Activated CD8-positive, alpha-beta memory T cell treated with anti-CD3 and anti-CD28 coated beads, Interleukin-2, amount 10 ng/mL, durations not matched to agents 7 days and 5 days (primary cell): ENCODE results near the gene MC4R. TPM values are rescaled to one million over a fixed set of nuclear protein-coding genes. Genes with fewer than 3 reads are reported as not detected.
"Not testable (repeated sequence)": the region's sequence is repeated elsewhere in the genome, so short reads cannot be mapped to it uniquely, and the experiment has no call there.

Experiments
- ATAC-seq: fragments of 150-1000 bp; cut with Tn5 transposase; one replicate; pipeline ENCODE4 v1.10.0; 2021; ENCODE audit warnings: moderate library complexity
- CTCF ChIA-PET: fragments of 350-600 bp; sonication (Branson Sonifier 250); formaldehyde crosslinking; loops from one replicate; lab custom pipeline; 2021; ENCODE audit warnings: antibody characterized with exemption; lab: Charles Lee
- DNase-seq: peaks from one replicate; pipeline ENCODE4 v3.0.0-alpha.2; 2020
- H3K27ac Mint-ChIP-seq: one replicate; pipeline ENCODE4 v1.8.0; 2021; ENCODE audit warnings: mild to moderate bottlenecking, mixed read lengths
- H3K27me3 Mint-ChIP-seq: one replicate; pipeline ENCODE4 v1.8.0; 2021; ENCODE audit warnings: mixed read lengths
- H3K36me3 Mint-ChIP-seq: one replicate; pipeline ENCODE4 v1.8.0; 2021; ENCODE audit warnings: mild to moderate bottlenecking, mixed read lengths
- H3K4me1 Mint-ChIP-seq: one replicate; pipeline ENCODE4 v1.8.0; 2021; ENCODE audit warnings: mixed read lengths
- H3K4me3 Mint-ChIP-seq: one replicate; pipeline ENCODE4 v1.8.0; 2021; ENCODE audit warnings: mild to moderate bottlenecking, moderate library complexity, mixed read lengths
- H3K9me3 Mint-ChIP-seq: one replicate; pipeline ENCODE4 v1.8.0; 2022; ENCODE audit warnings: low read depth, mixed read lengths
- total RNA-seq, 2 experiments: library from RNA; stranded (reverse); gene quantifications; one replicate each; pipeline ENCODE4 v1.2.3, GENCODE V29; 2021

MC4R gene
- total RNA-seq = not detected

DNA sequence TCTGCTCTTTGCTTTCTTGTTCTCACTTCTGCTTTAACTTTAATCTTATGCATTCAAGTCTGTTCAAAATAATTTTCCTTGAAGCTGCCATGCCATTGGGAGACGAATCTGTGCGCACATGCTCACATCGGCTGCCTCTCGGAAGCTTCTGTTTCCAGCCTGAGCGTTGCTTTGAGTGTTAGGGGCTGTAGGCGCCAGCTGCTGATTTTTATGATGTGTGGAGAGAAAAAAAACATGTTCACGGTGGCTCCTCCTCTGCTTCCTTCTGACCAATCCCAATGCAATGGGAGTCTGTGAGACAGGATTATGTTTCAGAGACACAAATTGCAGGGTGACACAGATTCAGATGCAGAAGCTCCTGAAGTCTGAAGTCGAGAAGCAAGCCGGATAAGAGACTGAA is at the start of gene MC4R:
Gene MC4R (minus strand): TSS at position 180 of the 400 bp plus-strand sequence. CDS start 426 bp downstream, outside the sequence.
- no peaks in the 10 kb centered on the region for H3K4me1 Mint-ChIP-seq
- no peak for DNase-seq
- H3K27ac Mint-ChIP-seq = no peak within 1 kb of the TSS
- ATAC-seq = no peak
- H3K36me3 Mint-ChIP-seq = no peaks in the 10 kb centered on the region
- H3K4me3 Mint-ChIP-seq = no peak within 1 kb of the TSS
- H3K9me3 Mint-ChIP-seq = no peaks in the 10 kb centered on the region
- CTCF ChIA-PET = no interaction called here
- no peaks in the 10 kb centered on the region for H3K27me3 Mint-ChIP-seq

DNA sequence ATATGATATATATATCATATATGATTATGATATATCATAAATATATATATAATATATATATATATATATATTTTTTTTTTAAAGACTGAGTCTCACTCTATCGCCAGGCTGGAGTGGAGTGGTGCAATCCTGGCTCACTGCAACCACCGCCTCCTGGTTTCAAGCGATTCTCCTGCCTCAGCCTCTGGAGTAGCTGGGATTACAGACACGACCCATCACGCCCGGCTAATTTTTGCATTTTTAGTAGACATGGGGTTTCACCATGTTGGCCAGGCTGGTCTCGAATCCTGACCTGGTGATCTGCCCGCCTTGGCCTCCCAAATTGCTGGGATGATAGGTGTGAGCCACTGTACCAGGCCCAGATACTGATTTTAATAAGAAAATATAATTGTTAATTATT is 49.7 kb upstream of the MC4R start:
- H3K27me3 Mint-ChIP-seq, H3K4me3 Mint-ChIP-seq, H3K36me3 Mint-ChIP-seq, H3K4me1 Mint-ChIP-seq, DNase-seq, ATAC-seq, H3K27ac Mint-ChIP-seq, CTCF ChIA-PET, H3K9me3 Mint-ChIP-seq: not testable (repeated sequence)

DNA sequence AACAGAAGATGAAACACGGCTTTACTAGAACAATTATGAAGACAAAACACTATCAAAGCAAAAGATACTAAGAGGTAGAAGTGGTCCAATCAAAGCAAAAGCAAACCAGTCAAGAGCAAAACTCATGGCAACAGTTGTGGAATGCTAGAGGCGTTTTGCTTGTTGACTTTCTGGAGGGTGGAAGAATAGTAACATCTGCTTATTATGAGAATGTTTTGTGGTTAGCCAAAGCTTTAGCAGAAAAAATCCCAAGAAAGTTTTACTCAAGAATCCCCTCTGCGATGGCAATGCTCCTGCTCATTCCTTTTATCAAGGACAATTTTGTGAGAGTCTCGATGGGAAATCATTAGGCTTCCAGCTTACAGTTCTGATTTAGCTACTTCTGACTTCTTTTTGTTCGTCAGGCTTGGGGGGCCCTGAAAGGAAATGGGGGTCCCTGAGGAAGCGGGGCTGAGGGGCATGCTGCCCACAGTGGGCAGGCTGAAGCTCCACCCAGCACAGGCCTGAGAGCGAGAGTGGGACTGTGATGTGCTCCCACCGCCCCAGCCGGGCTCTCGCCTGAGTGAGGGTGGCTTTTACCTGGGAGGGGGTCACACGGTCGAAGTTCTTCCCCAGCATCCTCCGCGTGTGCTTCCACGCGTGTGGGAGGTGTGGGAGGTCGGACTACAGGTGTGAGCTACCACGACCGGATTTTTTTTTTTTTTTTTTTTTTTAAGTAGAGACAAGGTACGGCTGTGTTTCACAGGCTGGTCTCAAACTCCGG is 49.0 kb upstream of the MC4R start:
- no peaks in the 10 kb centered on the region for H3K36me3 Mint-ChIP-seq
- H3K4me1 Mint-ChIP-seq = no peaks in the 10 kb centered on the region
- CTCF ChIA-PET = no interaction called here
- H3K27ac Mint-ChIP-seq = no peak overlapping the region
- ATAC-seq (no peak), DNase-seq (no peak)
- peaks cover 6% of the 10 kb centered on the region for H3K9me3 Mint-ChIP-seq
- no peaks in the 10 kb centered on the region for H3K27me3 Mint-ChIP-seq
- H3K4me3 Mint-ChIP-seq = no peak overlapping the region

DNA sequence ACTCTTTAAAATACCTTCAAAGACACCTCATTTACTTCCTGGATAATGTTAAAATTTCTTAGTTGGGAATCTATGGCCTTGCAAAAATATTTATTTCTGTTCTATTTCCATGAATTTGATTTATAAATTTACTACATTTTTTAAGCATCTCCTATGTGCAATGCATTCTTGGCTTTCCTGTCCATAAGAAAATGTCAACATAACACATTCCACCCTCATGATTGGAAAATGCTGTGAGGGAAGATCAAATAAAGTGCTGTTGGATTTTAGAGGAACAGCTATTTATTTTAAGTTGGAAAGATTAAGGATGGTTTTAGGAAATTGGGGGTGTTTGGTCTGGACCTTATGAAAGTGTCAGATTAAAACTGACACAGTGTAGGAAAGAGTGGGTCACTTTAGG is 45.4 kb upstream of the MC4R start:
- H3K27ac Mint-ChIP-seq = no peak overlapping the region
- no peak for DNase-seq
- no peak overlapping the region for H3K4me3 Mint-ChIP-seq
- CTCF ChIA-PET = no interaction called here
- no peaks in the 10 kb centered on the region for H3K27me3 Mint-ChIP-seq
- no peaks in the 10 kb centered on the region for H3K36me3 Mint-ChIP-seq
- no peaks in the 10 kb centered on the region for H3K4me1 Mint-ChIP-seq
- ATAC-seq = no peak
- H3K9me3 Mint-ChIP-seq = peaks cover 6% of the 10 kb centered on the region

DNA sequence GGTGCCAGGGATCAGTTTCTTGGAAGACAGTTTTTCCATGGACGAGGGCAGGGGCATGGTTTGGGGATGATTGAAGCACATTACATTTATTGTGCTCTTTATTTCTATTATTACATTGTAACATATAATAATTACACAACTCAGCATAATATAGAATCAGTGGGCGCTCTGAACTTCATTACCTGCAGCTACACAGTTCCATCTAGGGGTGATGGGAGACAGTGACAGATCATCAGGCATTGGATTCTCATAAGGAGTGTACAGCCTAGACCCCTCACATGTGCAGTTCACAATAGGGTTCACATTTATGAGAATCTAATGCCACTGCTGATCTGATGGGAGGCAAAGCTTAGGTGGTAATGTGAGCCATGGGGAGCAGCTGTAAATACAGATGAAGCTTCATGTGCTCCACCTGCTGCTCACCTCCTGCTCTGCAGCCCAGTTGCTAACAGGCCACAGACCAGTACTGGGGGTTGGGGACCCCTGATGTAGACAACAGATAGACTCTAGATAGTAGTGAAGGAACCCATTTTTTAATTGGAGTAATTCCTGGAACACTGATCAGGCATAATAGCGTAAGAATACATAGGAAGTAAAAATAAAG is 41.5 kb upstream of the MC4R start:
- no peaks in the 10 kb centered on the region for H3K9me3 Mint-ChIP-seq
- H3K4me3 Mint-ChIP-seq = no peak overlapping the region
- CTCF ChIA-PET = interaction anchor here (1.2 kb wide), 1 partner anchor 426 kb away, joined by 4 read pairs; no protein-coding TSS in a partner anchor
- no peak overlapping the region for H3K27ac Mint-ChIP-seq
- H3K27me3 Mint-ChIP-seq = no peaks in the 10 kb centered on the region
- H3K36me3 Mint-ChIP-seq = no peaks in the 10 kb centered on the region
- ATAC-seq = no peak
- DNase-seq = no peak
- H3K4me1 Mint-ChIP-seq = no peaks in the 10 kb centered on the region

DNA sequence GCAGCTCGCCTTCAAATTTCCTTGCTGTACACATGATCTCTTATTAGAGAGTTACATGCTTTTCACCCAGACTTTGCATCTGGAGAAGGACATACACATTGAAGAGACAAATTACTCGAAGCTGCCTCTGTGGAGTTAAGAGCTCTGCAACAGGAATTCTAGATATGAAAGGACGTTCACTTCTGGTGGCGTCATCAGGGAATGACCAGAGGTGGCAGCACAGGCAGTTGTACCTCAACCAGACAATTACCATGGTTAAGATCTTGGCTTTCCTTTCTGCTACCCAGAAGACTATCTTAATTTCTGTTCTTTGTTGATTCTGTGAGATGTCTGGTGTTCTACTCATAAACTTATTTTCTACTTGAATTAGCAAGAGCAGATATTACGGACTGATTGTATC is 39.1 kb upstream of the MC4R start:
- peaks cover 3% of the 10 kb centered on the region for H3K9me3 Mint-ChIP-seq
- H3K36me3 Mint-ChIP-seq = no peaks in the 10 kb centered on the region
- no peak for ATAC-seq

DNA sequence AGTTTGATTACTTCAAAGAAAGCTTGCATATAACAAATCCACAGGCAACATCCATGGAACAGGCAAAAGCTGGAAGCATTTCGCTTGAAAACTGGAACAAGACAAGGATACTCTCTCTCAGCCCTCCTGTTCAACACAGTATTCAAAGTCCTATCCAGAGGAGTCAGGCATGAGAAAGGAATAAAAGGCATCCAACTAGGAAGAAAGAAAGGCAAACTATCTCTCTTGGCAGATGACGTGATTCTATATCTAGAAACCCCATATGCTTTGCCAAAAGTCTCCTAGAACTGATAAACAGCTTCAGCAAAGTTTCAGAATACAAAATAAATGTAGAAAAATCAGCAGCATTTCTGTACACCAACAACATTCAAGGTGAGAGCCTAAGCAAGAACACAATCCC is 34.1 kb upstream of the MC4R start:
- no peaks in the 10 kb centered on the region for H3K36me3 Mint-ChIP-seq

More for the DNA sequence above, 39.1 kb upstream of the MC4R start:
- no peak for DNase-seq
- Mint-ChIP-seq H3K27me3 (no peaks in the 10 kb centered on the region), H3K4me1 (no peaks in the 10 kb centered on the region), H3K4me3 (no peak overlapping the region), H3K27ac (no peak overlapping the region)
- CTCF ChIA-PET = no interaction called here

DNA sequence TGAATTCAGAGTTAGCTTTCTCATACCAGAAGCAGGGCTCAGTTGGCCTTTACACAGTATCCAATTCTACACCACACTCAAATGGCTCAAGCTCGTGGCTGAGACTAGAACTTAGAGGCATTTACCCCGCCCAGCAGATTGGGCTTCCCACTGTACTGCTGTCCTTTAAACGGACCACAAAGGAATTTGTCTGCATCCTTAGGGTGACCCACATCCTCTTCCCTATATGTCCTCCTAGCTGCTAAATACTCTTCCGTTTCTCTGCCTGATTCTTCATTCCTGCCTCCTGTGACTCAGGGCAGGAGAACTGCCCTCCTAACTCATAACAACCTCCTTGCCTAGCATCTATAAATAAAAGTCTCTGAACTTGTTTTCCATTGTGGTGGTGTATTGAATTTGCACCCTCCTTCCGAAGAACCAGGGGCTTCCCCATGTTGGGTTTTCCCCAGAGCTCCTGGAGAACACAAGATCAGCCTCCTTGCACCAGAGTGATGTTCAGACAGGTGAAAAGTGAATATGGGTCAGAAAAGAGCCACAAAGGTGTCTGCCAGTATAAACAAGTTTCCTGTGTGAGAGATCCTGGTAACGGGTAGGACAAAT is 32.0 kb upstream of the MC4R start:
- no peaks in the 10 kb centered on the region for H3K27me3 Mint-ChIP-seq
- no peak overlapping the region for H3K4me3 Mint-ChIP-seq
- ATAC-seq (no peak), DNase-seq (no peak)
- CTCF ChIA-PET = no interaction called here
- H3K27ac Mint-ChIP-seq = no peak overlapping the region
- H3K4me1 Mint-ChIP-seq = no peaks in the 10 kb centered on the region
- peaks cover 8% of the 10 kb centered on the region for H3K9me3 Mint-ChIP-seq
- no peaks in the 10 kb centered on the region for H3K36me3 Mint-ChIP-seq

More for the DNA sequence above, 34.1 kb upstream of the MC4R start:
- Mint-ChIP-seq H3K9me3 (peaks cover 3% of the 10 kb centered on the region), H3K27ac (no peak overlapping the region), H3K4me1 (no peaks in the 10 kb centered on the region), H3K27me3 (no peaks in the 10 kb centered on the region), H3K4me3 (no peak overlapping the region)
- DNase-seq = no peak
- no peak for ATAC-seq
- CTCF ChIA-PET = no interaction called here

DNA sequence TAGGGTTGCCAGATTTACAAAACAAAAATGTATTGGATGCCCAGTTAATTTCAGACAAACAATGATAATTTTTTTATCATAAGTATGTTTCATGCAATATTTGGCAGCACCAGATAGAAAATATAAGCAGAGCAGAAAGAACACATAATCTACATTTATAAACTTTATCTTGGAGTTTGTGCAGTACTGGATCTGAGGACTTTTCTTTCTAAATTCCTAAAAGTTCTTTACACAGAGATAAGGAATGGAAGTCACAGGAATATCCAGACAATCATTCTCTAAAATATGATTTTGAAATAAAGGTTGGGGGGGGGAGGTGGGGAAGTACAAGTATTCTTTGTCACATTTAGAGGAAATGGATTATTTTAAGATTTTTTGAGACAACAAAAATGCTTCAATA is 28.8 kb upstream of the MC4R start:
- peaks cover 6% of the 10 kb centered on the region for H3K9me3 Mint-ChIP-seq
- H3K27ac Mint-ChIP-seq = no peak overlapping the region
- no peak for DNase-seq
- ATAC-seq = no peak
- CTCF ChIA-PET = no interaction called here
- H3K27me3 Mint-ChIP-seq = no peaks in the 10 kb centered on the region
- no peaks in the 10 kb centered on the region for H3K4me1 Mint-ChIP-seq
- H3K36me3 Mint-ChIP-seq = no peaks in the 10 kb centered on the region
- no peak overlapping the region for H3K4me3 Mint-ChIP-seq

DNA sequence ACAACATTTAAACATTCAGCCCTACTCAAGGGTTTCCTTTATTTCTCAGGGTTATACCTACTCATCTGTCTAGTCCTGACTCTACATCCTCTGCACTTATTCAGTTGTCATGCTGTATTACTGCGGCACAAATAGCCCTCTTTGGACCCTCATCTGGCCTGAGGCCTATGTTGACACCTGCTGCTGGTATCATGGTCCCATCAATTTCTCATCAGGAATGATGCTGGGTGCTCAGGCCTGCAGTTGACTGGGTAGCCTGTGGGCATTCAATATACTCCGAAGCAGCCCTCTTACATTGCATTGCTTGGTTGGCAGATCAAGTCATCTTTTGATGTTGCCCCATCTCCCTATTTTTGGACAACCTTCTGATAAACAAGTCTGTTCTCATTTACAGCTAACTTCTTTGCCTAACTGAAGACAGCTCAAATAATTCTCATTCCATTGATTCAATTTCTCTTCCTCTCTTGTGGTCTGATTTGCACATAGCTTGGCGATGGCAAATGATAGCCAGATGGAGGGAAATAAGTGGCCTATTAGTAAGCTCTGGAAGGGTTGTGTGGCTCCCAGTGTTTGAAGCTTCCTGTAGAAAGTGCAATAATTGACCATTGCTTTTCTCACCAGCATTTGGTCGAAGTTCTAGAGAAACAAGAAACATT is 19.1 kb upstream of the MC4R start:
- H3K4me3 Mint-ChIP-seq = no peak overlapping the region
- no peak for DNase-seq
- H3K36me3 Mint-ChIP-seq = no peaks in the 10 kb centered on the region
- no peak overlapping the region for H3K27ac Mint-ChIP-seq
- no peaks in the 10 kb centered on the region for H3K27me3 Mint-ChIP-seq
- no peak for ATAC-seq
- CTCF ChIA-PET = no interaction called here
- H3K4me1 Mint-ChIP-seq = no peaks in the 10 kb centered on the region
- H3K9me3 Mint-ChIP-seq = no peaks in the 10 kb centered on the region

DNA sequence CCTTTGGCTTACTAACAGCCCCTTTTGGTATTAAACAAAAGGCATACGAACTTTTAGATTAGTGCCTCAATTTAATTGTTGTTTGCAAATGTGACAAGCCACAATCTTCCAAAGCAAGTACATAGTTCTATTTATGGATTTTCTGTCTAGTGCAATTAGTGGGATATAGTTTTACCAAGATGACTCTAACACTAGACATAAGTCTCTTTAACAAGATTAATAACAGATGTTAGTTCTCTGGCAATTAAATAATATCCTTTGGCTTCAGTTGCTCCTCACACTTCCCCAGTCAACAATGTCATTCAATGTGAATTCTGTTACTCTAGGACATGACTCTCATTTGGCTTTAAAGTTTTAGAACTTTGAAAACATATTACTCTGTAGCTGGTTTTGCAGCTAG is 16.7 kb upstream of the MC4R start:
- Mint-ChIP-seq H3K9me3 (no peaks in the 10 kb centered on the region), H3K36me3 (no peaks in the 10 kb centered on the region), H3K27ac (no peak overlapping the region), H3K4me3 (no peak overlapping the region), H3K4me1 (no peaks in the 10 kb centered on the region), H3K27me3 (no peaks in the 10 kb centered on the region)
- ATAC-seq = no peak
- no peak for DNase-seq
- CTCF ChIA-PET = no interaction called here

DNA sequence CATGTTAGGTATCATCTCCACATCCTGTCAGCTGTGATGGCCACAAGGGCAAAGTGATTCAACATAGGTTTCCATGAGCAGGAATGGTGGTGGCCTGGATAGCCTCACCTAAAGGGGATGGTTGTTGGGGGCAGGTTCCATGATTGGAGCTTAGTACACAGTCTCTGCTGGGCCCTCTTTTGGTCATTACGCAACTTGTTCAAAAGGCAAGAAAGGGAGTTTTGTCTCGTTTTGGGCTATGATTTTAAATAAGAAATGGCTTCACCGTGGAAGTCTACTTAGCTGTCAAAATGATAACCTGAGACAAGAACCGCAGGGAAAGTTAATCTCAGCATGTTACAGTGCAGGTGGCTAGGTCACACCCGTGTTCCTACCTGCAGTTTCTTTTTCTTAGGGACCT is 13.1 kb upstream of the MC4R start:
- CTCF ChIA-PET = no interaction called here
- no peak overlapping the region for H3K27ac Mint-ChIP-seq
- ATAC-seq (no peak), DNase-seq (no peak)
- H3K4me1 Mint-ChIP-seq = no peaks in the 10 kb centered on the region
- H3K4me3 Mint-ChIP-seq = no peak overlapping the region
- H3K9me3 Mint-ChIP-seq = no peaks in the 10 kb centered on the region
- no peaks in the 10 kb centered on the region for H3K27me3 Mint-ChIP-seq
- no peaks in the 10 kb centered on the region for H3K36me3 Mint-ChIP-seq

DNA sequence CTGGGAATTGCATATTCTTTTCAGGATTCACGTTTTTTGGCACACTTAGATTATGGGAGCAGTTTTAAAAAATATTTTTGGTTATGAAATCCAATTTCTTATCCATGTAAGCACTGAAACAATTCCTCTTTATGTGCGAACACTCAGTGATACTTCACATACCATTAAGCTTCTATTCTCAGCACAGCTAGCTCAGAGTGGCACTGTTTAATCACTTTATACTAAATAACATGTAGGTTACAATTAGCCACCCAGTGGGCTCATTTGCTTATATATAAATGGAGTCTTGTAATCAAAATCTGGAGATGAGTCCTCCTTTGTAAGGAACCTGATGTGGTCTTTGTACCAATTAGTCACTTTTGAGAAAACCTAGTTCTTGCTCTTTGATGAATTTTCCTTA is 11.3 kb upstream of the MC4R start:
- H3K27ac Mint-ChIP-seq = no peak overlapping the region
- no peaks in the 10 kb centered on the region for H3K9me3 Mint-ChIP-seq
- CTCF ChIA-PET = no interaction called here
- no peak overlapping the region for H3K4me3 Mint-ChIP-seq
- no peak for ATAC-seq
- H3K4me1 Mint-ChIP-seq = no peaks in the 10 kb centered on the region
- no peak for DNase-seq
- no peaks in the 10 kb centered on the region for H3K27me3 Mint-ChIP-seq
- no peaks in the 10 kb centered on the region for H3K36me3 Mint-ChIP-seq
